Non-pigmented ciliary epithelial cell (primary cell): ENCODE results near the gene GABRA6.
"Not testable (repeated sequence)": the region's sequence is repeated elsewhere in the genome, so short reads cannot be mapped to it uniquely, and the experiment has no call there.

Experiments
- DNase-seq: peaks from one replicate; pipeline ENCODE4 v3.0.0-alpha.2; 2010; ENCODE audit warnings: low read depth

GABRA6 gene

DNA sequence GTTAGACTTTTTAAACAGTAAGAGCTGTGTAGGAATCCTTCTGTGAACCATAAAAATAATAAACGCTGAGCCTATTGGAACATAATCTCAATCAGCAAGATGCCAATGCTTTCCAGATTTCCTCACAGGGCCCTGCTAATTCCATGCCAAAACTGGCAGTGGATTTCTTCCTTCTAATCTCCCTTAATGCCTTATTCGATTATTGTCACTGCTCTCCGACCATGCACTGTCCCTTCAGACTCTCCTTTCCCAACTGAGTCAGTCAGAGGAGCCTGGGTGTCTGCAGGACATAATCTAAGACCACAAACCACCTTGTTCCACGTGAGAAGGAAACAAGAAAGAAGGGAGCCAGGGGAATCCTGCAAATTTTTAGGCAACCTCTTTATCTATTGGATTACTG is at the start of gene GABRA6:
GABRA6 (plus strand) TSS at position 261 of the 400 bp plus-strand sequence. CDS start 269 bp downstream, outside the sequence.
- no peak for DNase-seq

DNA sequence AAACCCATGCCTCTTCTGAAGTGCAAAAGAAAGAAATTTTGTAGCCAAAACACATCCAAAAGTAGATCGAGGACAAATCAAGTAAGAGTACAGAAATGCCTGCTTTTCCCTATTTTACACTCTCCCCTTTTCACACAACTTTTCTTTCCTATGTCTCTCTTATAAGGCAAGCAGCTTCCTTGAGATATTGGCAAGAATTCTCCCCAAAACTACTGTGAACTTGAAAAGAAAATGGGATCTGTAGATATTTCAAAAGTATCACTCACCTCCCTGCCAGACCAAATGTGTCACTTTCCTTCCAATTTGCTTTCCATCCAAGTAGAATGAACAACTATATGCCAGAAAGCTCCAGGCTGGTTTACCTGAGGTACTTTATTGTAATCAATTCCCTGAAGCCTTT is 47.9 kb upstream of the GABRA6 start:
- DNase-seq = no peak

DNA sequence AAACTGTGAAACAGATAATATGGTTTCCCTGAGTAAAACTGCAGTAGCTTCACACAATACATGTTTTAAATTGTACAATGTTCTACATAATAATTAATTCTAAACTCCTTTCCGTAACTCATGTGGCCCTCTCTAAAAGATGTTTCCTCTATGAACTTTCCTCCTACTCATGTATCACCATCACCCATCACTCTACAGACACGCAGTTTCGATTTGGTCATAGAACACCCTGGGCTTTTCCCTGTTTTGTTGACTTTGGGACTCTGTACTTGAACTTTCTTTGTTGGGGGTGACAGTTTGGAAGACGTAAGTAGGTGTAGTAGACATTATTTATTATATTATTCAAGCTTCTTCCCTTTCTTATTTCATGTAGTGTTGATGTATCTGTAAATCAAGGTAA is 44.1 kb upstream of the GABRA6 start:
- no peak for DNase-seq

DNA sequence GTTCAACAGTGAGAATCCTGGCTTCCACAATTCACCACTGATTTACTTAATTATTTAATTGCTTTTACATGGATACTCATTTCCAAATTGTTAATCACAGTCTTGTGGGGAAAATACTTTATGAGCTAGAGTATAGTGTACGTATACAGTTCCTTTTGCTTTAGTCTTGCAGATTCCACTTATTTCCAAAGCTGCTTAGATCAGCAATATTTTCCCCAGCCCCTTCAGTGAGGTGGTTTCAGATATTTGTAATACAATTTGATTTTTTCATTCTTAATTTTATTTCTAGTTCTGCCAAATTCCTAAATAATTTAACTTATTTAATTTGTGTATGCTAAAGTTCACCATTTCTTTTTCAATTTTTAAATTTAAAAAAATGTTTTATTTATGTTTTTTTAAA is 40.3 kb upstream of the GABRA6 start:
- DNase-seq = no peak

DNA sequence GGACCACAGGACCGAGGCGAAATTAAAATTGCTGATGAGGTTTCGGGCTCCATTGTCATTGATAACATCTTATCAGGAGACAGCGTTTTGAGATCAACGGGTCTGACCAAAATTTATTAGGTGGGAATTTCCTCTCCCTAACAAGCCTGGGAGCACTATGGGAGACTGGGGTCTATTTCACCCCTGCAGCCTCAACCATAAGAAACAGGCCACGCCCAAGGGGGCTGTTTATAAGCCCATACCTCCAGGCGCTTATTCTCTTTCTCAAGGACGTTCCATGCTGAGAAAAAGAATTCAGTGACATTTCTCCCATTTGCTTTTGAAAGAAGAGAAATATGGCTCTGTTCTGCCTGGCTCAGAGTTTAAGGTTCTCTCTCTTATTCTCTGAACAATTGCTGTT is 33.6 kb upstream of the GABRA6 start:
- not testable (repeated sequence) for DNase-seq

DNA sequence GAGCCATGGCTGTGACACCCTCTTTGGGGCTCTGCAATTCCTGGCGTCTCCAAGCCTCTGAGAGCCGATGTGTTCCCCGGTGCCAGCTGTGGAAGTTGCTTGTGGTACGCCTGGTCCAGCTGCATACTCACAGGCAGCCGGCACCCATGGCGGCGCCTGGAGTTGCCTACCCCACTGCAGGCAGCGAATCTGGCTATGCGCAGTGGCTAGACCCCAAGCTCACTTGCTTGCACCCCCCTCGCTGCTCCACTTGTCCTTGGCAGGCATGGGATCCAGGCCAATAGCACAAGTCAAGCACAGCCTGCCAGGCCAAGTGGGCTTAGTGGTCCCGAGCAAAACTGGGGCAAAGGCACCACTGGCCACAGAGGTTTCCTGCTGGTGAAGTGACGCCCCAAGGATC is 24.7 kb upstream of the GABRA6 start:
- DNase-seq = no peak

DNA sequence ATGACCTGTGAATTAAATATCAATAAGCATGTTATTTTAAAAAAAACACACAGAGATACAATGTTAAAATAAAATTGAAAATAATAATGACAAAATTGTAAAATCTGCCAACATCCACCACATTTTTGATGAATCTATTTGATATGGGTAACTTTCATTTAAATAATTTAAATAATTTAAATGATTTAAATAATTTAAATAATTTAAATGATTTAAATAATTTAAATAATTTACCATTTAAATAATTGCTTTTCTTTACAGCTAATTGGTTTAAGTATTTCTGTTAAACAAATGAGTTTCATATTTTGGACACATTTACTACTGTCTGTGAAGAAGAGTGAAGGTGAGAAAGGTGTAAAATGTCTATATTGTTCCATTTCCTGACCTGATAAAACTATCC is 22.1 kb upstream of the GABRA6 start:
- DNase-seq = no peak

DNA sequence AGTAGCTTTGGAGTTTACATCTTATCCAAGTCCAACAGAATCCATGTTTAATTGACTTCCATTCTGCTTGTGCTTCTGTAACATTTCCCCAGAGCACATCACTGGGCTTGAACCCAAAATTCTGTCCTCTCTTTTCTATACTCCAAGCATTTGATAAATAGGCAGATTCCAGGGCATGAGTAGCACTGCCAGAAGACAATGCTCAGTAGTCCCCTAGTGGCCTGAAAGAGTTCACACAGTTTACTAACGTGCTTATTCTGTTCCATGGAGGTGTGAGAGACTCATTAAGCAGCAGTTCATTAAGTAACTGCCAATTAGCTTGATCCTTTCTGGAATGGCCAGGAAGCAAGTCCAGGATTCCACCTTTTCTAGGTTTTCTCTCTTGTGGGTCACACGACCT is 9.4 kb upstream of the GABRA6 start:
- DNase-seq = no peak

DNA sequence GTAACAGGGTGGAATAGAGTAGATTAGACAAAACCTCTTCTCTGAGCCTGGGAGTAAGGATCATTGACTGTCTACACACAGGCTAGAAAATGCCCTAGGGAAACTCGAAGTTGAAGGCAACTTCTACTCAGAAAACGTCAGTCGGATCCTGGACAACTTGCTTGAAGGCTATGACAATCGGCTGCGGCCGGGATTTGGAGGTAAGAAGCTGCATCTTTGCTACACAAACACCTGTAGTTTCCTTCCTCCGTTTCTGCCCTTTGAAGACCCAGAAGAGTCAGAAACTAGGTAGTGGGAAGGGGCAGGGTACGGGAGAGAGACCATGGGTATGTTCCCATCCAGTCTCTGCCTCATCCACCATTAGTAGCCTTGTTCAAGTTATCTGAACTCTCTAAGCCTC is 628 bp downstream of the GABRA6 start:
- DNase-seq = no peak

DNA sequence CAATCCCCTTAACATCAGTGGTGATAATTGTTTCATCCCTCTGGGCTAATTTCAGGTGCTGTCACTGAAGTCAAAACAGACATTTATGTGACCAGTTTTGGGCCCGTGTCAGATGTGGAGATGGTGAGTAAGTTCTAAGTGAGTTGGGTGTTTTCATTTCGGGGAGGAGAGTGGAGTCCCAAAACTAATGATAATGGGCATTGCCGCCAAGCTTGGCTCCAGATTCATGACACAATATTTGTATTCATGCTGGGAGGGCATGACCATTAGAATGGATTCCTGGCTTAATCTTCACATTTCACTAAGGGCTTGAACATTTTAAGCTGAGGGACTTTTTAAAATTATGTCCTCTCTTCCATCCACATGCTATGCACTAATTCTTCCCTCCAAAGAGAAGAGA is 1.4 kb downstream of the GABRA6 start:
- DNase-seq = no peak

DNA sequence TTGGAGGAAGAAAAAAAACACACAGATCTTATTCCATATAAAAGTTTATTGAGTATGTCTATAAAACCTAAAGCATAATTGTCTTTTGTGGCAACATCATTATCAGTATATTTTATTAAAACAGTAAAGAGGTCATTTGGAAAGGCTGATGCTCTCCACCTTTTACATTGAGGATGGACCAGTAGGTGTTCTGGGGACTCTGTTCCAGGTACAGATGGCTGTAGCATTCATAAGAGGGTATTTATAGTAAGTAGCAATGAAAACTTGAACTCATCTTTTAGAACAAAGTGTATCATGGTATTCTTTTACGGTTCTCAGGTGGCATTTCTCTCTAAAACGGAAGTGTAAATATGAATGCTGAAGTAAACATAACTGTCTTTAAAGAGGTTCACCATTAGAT is 1.8 kb downstream of the GABRA6 start:
- DNase-seq = no peak

DNA sequence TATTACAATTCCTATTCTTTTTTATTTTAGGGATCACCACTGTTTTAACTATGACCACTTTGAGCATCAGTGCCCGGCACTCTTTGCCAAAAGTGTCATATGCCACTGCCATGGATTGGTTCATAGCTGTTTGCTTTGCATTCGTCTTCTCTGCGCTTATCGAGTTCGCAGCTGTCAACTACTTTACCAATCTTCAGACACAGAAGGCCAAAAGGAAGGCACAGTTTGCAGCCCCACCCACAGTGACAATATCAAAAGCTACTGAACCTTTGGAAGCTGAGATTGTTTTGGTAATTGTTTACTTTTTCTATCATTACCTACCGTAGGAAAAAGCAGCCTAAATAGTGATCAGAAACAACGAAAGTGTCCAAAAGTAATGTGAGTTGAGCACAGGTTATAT is 6.4 kb downstream of the GABRA6 start:
- no peak for DNase-seq

DNA sequence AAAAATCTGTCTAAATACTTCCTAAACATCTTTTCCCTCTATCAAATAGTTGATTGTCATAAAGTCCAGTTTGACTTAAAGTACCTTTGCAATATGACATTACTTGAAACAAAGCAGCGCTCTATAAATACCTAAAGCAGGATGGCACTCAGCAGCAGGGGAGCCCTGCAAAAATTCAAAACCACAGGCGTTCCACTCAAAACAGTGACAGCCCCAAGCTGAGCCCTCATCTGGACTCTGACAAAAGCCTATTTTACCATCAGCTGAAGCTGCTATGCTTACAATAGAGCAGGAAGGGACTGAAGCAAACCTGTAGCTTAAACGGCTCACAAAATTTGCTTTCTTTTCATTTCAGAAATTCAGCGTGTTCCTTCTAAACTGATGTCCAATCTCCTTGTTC is 11.5 kb downstream of the GABRA6 start:
- DNase-seq = no peak

DNA sequence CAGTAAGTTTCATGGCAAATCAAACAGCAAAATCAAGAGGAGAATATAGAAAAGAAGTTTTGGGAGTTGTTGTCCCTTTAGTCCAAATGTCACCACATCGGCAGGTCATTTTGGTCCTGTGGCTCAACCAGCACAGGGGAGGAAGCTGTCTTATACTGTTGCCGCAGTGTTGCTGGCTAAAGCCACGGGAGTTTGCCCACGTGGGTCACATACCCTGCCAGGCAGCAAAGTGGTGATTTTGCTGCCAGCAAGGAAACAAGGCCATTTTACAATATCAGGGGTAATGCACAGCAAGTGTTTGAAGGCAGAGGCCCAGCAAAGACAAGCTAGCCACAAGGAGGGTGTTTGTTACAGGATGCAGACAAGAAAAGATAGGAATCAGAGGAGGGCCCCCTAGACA is 14.5 kb downstream of the GABRA6 start:
- DNase-seq = no peak

DNA sequence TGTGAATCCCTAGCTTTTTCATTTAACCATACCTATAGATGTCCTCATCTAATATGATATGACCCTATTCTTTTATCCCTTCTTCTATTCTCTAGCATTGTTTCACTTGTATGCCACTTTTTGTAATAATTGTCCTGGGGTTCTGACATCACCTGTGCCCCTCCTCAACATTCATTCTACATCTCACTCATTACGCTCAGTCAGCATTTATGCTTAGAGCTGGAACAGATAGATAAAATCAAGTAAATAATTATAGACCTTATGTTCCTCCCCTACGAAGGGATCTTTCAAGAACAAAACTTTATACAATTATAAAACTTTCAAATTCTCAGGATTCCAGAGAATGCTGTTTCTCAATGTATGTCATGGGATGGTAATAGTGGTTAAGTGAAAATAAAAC is 18.0 kb downstream of the GABRA6 start:
- no peak for DNase-seq

DNA sequence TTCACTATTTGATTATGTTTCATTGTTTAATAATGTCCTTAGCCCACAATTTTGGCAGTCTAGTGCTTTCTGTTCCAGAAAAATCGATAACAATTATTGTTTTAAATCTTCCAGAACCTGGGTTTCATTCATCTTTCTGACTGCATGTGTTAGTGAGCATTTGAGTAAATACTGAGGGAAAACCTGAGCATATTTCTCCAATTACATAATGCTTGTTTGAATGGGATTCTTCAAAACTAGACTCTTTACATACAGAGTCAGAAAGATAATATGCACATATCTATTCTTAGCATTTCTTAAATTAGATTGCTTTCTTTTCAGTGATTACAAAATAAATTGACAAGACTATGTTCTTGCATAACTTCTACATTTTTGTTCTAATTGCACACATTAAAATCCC is 21.9 kb downstream of the GABRA6 start:
- no peak for DNase-seq

DNA sequence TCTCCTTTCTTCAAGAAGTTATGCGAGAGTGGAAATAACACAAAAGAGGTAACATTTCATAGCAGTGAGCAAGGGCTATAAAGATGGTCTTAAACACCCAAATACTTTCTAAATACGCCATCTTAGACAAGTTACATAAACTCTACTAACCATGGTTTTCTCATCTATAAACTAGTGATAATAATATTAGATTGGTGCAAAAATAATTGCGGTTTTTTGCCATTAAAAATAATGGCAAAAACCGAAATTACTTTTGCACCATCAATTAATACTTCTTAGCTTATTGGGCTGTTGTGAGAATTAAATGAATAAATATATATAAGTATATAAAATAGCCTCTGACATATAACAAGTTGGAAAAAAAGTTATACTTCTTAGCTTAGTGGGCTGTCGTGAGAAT is 23.7 kb downstream of the GABRA6 start:
- DNase-seq = no peak

DNA sequence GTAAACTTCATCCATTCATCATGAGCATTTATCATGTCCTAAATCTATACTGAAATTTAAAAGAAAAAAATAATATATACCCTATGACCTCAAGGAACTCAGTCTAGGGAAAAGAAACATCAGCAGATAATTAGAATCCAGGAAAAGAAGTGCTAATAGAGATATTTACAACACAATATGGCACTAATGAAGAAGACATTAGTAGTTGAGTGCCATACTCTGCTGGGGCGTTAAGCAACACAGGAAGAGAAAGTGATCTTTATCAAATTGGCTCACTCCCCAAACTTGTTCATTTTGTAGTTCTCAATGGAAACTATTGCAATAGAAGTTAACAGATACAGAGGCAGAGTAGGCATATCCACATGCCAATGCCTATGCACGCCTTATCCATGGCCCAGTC is 27.5 kb downstream of the GABRA6 start:
- no peak for DNase-seq

DNA sequence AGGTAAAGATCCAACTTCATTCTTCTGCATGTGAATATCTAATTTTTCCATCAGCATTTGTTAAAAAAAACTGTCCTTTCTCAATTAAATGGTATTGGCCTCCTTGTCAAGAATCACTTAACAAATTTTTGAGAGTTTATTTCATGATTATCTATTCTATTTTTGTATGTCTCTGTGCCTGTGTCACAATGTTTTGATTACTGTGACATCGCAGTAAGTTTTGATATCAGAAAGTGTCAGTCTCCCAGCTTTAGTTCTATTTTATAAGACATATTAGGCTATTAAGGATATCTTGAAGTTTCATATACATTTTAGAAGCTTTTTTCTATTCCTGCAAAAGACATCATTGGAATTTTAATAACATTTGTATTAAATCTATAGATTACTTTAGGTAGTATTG is 33.6 kb downstream of the GABRA6 start:
- DNase-seq = no peak

DNA sequence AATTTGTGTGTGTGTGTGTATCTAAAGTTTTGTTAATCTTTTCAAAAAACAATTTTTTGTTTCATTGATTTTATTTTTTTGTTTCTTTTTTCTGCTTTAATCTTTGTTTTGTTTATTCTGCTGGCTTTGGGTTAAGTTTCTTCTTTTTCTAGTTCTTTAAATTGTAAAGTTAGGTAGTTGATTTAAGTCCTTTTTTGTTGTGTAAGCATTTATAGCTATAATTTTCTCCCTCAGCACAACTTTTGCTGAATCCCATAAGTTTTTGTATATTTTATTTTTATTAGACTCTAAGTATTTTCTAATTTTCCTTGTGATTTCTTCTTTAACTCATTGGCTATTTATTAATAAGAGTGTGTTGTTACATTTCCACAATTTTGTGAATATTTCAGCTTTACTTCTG is 34.9 kb downstream of the GABRA6 start:
- no peak for DNase-seq

DNA sequence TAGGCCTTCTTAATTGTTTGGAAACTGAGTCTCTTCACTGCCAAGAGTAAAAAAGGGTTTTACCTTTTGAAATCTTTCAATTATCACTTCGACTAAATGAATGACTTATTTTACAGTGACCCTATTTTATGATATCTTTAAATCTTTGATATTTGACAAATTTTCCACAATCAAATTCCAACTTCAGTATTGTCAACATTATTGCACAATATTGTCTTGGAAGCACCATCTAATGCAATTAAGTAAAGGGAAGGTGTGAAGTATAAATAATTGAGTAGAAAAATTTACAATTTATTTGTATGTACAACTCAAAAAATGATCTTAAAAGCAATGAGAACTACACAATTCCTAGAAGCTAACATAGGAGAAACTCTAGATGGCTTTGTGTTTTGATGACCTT is 49.2 kb downstream of the GABRA6 start:
- DNase-seq = no peak

DNA sequence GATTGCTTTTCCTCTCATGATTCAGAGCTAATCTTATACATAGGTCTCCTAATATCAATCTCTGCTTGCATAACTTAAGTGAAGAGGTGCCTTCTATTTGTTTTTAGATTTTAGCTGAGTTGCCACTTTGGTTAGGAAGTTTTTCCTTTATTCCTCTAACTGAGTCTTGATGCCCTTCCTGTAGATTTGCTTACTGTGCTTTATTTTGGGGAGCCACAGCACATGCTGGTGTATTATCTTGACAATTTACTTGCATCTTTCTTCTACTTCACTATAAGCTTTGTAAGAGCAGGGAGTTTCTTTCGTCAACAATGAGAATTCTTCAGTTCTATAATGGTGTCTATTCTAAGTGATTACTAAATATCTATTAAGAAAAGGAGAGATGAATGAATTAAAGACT is 54.9 kb downstream of the GABRA6 start:
- DNase-seq = no peak

DNA sequence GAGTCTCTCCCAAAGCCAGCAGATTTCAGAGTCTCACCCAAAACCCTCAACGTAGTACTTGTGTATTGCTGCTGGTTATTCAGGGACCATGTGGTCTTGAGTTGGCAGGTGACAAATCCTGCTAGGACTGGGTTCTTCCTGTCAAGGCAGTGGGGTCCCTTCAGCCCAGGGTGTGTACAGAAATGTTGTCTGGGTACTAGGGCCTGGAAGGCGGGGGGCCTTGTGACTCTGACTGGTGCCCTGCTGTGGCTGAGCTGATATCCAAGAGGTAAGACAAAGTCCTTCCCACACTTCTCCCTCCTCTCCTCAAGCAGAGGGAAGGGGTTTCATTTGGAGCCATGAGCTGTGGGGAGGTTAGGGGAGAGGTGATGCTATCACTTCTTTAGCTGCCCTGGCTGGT is 58.8 kb downstream of the GABRA6 start:
- no peak for DNase-seq

DNA sequence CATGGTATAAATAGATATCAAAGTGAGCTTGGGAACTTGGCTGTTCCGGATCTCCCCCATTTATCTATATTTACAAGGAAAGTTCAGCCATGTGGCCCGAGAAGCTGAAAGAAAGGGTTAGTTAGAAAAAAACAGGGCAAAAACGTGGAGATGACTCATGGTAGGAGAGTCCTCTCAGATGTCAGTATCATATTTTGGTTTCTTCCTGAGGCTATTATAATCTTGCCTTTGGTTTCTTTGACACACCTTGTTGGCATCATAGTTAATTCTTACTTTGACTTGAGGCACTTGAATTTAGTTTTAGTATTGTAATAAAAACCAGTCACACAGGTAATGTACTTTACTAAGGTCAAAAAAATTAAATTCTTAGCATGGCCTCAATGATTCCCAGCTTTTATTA is 59.9 kb downstream of the GABRA6 start:
- no peak for DNase-seq

DNA sequence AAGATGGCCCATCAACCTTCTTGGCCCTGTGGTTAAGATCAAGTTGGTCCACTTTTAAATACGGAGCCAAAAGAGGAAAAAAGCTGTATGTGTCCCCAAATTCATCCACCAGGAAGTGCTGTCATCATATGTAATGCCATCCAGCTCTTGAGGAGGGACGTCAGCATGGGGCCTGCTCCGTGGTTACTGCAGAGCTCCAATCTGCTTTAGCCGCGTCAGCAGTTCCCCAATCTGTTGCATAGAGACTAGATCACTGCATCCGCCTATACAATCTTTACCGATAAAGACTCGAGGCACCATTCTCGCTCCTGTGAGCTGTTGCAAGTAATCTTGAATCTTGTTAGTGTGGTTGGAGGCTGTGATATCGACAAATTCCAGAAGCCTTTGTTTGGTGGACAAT is 65.7 kb downstream of the GABRA6 start:
- DNase-seq = no peak
